ENCODE data around the gene HSCB.

HSCB gene

DNA sequence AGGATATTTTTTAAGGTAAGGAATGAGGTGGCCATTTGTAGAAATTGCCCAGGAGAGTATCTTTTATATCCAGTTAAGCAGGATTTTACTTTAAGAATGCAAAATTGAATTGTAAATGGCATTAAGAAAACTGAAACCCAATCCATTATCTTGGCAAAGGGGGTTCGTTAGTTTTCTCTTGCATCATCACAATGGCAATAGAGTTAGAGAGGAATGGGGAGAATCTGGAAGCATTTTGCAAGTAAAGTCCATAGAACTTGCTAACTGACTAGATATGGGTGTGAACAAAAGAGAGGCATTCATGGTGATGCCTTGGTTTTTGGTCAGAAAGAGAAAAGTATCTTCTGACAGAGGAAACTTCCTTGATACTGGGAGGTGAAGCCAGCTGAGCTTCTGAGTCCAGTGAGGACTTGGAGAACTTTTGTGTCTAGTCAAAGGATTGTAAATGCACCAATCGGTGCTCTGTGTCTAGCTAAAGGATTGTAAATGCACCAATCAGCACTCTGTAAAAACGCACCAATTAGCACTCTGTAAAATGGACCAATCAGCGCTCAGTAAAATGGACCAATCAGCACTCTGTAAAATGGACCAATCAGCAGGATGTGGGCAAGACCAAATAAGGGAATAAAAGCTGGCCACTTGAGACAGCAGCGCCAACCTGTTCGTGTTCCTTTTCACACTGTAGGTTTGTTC is 27.0 kb downstream of the HSCB start:
- H3K27ac ChIP-seq (ENCODE audit: low read depth in 2 of 2, low read length in 2 of 2) = no peak overlapping the region
- no peaks in the 10 kb centered on the region for H3K9me3 ChIP-seq (ENCODE audit: control insufficient read depth in 2 of 2, low read length in 2 of 2)
- H3K9ac ChIP-seq (ENCODE audit: low read depth in 1 of 2, low read length in 2 of 2) = no peak overlapping the region
- H3K4me1 ChIP-seq (ENCODE audit: control insufficient read depth in 2 of 2, insufficient read depth in 2 of 2, low read length in 2 of 2) = peaks cover 3 to 5% of the 10 kb centered on the region in 2 donors
- H3K27me3 ChIP-seq (ENCODE audit: control insufficient read depth in 2 of 2, insufficient read depth in 2 of 2, low read length in 2 of 2) = no peaks in the 10 kb centered on the region
- no peaks in the 10 kb centered on the region for H3K36me3 ChIP-seq (ENCODE audit: control insufficient read depth in 2 of 2, insufficient read depth in 2 of 2, low read length in 2 of 2)
- no peak overlapping the region for H3K4me3 ChIP-seq (ENCODE audit: low read length in 2 of 2)

DNA sequence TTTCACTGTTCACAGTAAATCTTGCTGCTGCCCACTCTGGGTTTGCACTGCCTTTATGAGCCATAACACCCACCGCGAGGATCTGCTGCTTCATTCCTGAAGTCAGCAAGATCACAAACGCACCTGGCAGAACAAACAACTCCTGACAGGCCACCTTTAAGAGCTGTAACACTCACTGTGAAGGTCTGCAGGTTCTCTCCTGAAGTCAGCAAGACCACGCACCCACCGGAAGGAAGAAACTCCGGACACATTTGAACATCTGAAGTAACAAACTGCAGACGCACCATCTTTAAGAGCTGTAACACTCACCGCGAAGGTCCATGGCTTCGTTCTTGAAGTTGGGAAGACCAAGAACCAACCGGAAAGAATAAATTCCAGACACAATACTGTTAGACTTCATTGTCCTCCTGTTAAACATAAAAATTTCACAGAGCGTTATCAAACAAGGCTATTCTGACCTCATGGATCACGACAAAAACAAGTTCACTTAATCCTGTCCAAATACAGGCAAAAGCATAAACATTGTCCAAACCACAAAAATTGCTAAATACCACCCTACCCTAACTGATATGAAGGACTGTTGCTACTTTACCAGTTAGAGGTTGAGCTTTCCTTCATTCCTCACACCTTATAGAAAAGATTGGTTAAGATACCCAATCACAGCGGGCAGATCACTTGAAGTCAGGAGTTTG is 27.7 kb downstream of the HSCB start:
- no peaks in the 10 kb centered on the region for H3K27me3 ChIP-seq (ENCODE audit: control insufficient read depth in 2 of 2, insufficient read depth in 2 of 2, low read length in 2 of 2)
- H3K36me3 ChIP-seq (ENCODE audit: control insufficient read depth in 2 of 2, insufficient read depth in 2 of 2, low read length in 2 of 2) = no peaks in the 10 kb centered on the region
- H3K4me1 ChIP-seq (ENCODE audit: control insufficient read depth in 2 of 2, insufficient read depth in 2 of 2, low read length in 2 of 2) = peaks cover 3 to 9% of the 10 kb centered on the region in 2 donors
- no peak overlapping the region for H3K27ac ChIP-seq (ENCODE audit: low read depth in 2 of 2, low read length in 2 of 2)
- no peaks in the 10 kb centered on the region for H3K9me3 ChIP-seq (ENCODE audit: control insufficient read depth in 2 of 2, low read length in 2 of 2)
- H3K9ac ChIP-seq (ENCODE audit: low read depth in 1 of 2, low read length in 2 of 2) = no peak overlapping the region
- no peak overlapping the region for H3K4me3 ChIP-seq (ENCODE audit: low read length in 2 of 2)

- Histone ChIP-seq H3K9me3 (ENCODE audit: control insufficient read depth in 2 of 2, low read length in 2 of 2) (no peaks in the 10 kb centered on the region), H3K9ac (ENCODE audit: low read depth in 1 of 2, low read length in 2 of 2) (no peak overlapping the region), H3K27me3 (ENCODE audit: control insufficient read depth in 2 of 2, insufficient read depth in 2 of 2, low read length in 2 of 2) (no peaks in the 10 kb centered on the region), H3K27ac (ENCODE audit: low read depth in 2 of 2, low read length in 2 of 2) (no peak overlapping the region), H3K4me3 (ENCODE audit: low read length in 2 of 2) (no peak overlapping the region), H3K4me1 (ENCODE audit: control insufficient read depth in 2 of 2, insufficient read depth in 2 of 2, low read length in 2 of 2) (peaks cover 3 to 12% of the 10 kb centered on the region in 2 donors), H3K36me3 (ENCODE audit: control insufficient read depth in 2 of 2, insufficient read depth in 2 of 2, low read length in 2 of 2) (peaks cover 4% of the 10 kb centered on the region in 2 donors)
Observed at GRCh38 chr22:28771195-28771791, 29.5 kb downstream of the HSCB start.

DNA sequence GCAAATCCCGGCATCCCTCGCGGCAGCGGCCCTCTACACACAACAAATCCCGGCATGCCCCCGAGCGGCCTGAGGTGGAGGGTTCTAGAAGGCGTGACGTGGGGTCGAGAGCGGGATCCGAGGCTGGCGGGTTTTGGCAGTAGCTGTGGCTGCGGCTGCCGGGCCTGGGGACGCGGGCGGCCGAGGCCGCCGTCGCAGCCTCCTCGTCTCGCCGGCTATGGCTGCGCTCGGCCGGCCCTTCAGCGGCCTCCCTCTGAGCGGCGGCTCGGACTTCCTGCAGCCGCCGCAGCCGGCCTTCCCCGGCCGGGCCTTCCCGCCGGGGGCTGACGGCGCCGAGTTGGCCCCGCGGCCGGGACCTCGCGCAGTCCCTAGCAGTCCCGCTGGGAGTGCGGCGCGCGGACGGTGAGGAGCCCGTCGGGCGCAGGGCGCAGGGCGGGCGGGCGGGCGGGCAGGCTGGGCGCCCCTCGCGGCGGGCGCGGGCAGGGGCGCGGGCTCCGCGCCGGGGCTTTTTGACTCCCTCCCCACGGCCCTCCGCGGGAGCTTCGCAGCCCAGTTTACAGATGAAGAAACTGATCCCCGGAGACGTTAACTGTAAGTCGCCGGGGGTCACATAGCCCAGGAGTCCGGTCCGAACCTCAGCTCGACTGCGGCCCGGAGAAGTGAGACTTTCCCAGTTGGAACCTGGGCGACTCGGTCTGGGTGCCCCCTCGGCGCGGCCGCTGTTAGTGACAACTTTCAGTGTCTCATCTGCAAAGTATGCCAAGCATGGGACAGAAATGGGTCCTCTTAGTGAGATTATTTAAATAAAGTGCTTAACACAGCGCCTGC is 31.0 kb downstream of the HSCB start, which contains the start of gene CCDC117:
Gene CCDC117 (plus strand): TSS at position 63 of the 828 bp plus-strand sequence. CDS start 155 bp downstream, at position 218.
- H3K9ac ChIP-seq (ENCODE audit: low read depth in 1 of 2, low read length in 2 of 2) = peak within 1 kb of the TSS; percentile 88 to 98
- peak within 1 kb of the TSS; percentile 91 to 92 for H3K27ac ChIP-seq (ENCODE audit: low read depth in 2 of 2, low read length in 2 of 2)
- H3K36me3 ChIP-seq (ENCODE audit: control insufficient read depth in 2 of 2, insufficient read depth in 2 of 2, low read length in 2 of 2) = peaks cover 4 to 6% of the 10 kb centered on the region in 2 donors
- H3K27me3 ChIP-seq (ENCODE audit: control insufficient read depth in 2 of 2, insufficient read depth in 2 of 2, low read length in 2 of 2) = no peaks in the 10 kb centered on the region
- peaks cover 3 to 12% of the 10 kb centered on the region in 2 donors for H3K4me1 ChIP-seq (ENCODE audit: control insufficient read depth in 2 of 2, insufficient read depth in 2 of 2, low read length in 2 of 2)
- H3K4me3 ChIP-seq (ENCODE audit: low read length in 2 of 2) = peak within 1 kb of the TSS; percentile 92 to 93
- no peaks in the 10 kb centered on the region for H3K9me3 ChIP-seq (ENCODE audit: control insufficient read depth in 2 of 2, low read length in 2 of 2)

DNA sequence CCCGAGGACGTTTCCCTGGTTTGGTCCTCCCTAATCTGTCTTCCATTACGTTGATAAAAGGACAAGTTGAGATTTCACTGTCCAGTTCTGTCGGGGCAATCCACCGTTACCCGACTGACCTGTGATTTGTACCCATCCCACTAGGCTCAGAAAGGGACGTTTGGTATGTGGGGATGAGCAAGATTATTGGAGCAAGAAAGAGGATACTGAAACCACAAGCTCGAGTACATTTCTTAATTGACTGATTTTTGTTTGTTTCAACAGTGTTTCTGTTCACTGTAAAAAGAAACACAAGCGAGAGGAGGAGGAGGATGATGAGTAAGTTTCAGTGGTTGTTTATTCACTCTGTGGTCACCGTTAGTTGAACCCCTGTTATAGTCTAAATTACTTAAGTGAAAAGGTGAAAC is 31.6 kb downstream of the HSCB start:
- H3K27me3 ChIP-seq (ENCODE audit: control insufficient read depth in 2 of 2, insufficient read depth in 2 of 2, low read length in 2 of 2) = no peaks in the 10 kb centered on the region
- H3K9me3 ChIP-seq (ENCODE audit: control insufficient read depth in 2 of 2, low read length in 2 of 2) = no peaks in the 10 kb centered on the region
- peak overlapping the region; percentile 91 to 92 for H3K27ac ChIP-seq (ENCODE audit: low read depth in 2 of 2, low read length in 2 of 2)
- H3K4me1 ChIP-seq (ENCODE audit: control insufficient read depth in 2 of 2, insufficient read depth in 2 of 2, low read length in 2 of 2) = peaks cover 3 to 12% of the 10 kb centered on the region in 2 donors
- peaks cover 4 to 9% of the 10 kb centered on the region in 2 donors for H3K36me3 ChIP-seq (ENCODE audit: control insufficient read depth in 2 of 2, insufficient read depth in 2 of 2, low read length in 2 of 2)
- peak overlapping the region; percentile 73 to 98 for H3K9ac ChIP-seq (ENCODE audit: low read depth in 1 of 2, low read length in 2 of 2)
- H3K4me3 ChIP-seq (ENCODE audit: low read length in 2 of 2) = peak overlapping the region; percentile 92 to 93

- H3K9me3 ChIP-seq (ENCODE audit: control insufficient read depth in 2 of 2, low read length in 2 of 2) = no peaks in the 10 kb centered on the region
- H3K9ac ChIP-seq (ENCODE audit: low read depth in 1 of 2, low read length in 2 of 2) = no peak overlapping the region
- peak overlapping the region in 1 of 2 donors; percentile 0 for H3K4me3 ChIP-seq (ENCODE audit: low read length in 2 of 2)
- no peak overlapping the region for H3K27ac ChIP-seq (ENCODE audit: low read depth in 2 of 2, low read length in 2 of 2)
- no peaks in the 10 kb centered on the region for H3K27me3 ChIP-seq (ENCODE audit: control insufficient read depth in 2 of 2, insufficient read depth in 2 of 2, low read length in 2 of 2)
- peaks cover 4 to 9% of the 10 kb centered on the region in 2 donors for H3K36me3 ChIP-seq (ENCODE audit: control insufficient read depth in 2 of 2, insufficient read depth in 2 of 2, low read length in 2 of 2)
- H3K4me1 ChIP-seq (ENCODE audit: control insufficient read depth in 2 of 2, insufficient read depth in 2 of 2, low read length in 2 of 2) = peaks cover 5 to 12% of the 10 kb centered on the region in 2 donors
Observed at GRCh38 chr22:28774378-28774777, 32.5 kb downstream of the HSCB start.

- H3K4me3 ChIP-seq (ENCODE audit: low read length in 2 of 2) = no peak overlapping the region
- H3K9ac ChIP-seq (ENCODE audit: low read depth in 1 of 2, low read length in 2 of 2) = no peak overlapping the region
- peaks cover 14 to 15% of the 10 kb centered on the region in 2 donors for H3K4me1 ChIP-seq (ENCODE audit: control insufficient read depth in 2 of 2, insufficient read depth in 2 of 2, low read length in 2 of 2)
- no peaks in the 10 kb centered on the region for H3K9me3 ChIP-seq (ENCODE audit: control insufficient read depth in 2 of 2, low read length in 2 of 2)
- no peaks in the 10 kb centered on the region for H3K27me3 ChIP-seq (ENCODE audit: control insufficient read depth in 2 of 2, insufficient read depth in 2 of 2, low read length in 2 of 2)
- H3K36me3 ChIP-seq (ENCODE audit: control insufficient read depth in 2 of 2, insufficient read depth in 2 of 2, low read length in 2 of 2) = peaks cover 17 to 26% of the 10 kb centered on the region in 2 donors
- no peak overlapping the region for H3K27ac ChIP-seq (ENCODE audit: low read depth in 2 of 2, low read length in 2 of 2)
Observed at GRCh38 chr22:28779833-28780232, 38.0 kb downstream of the HSCB start.

DNA sequence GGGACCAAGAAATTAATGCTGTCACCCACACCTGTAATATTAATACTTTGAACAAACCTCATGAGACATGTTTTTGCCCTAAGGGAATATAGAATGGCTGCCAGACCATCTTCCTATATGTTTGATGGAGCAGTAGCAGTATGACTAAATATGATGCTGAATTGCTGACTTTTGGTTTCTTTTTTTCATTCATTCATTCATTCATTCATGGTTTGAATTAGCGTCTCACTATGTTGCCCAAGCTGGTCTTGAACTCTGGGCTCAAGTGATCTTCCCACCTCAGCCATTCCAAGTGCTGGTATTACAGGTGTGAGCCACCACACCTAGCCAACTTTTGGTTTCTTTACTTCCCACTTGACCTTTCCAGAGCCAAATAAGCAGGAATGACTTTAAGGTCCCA is 38.5 kb downstream of the HSCB start:
- Histone ChIP-seq H3K4me1 (ENCODE audit: control insufficient read depth in 2 of 2, insufficient read depth in 2 of 2, low read length in 2 of 2) (peaks cover 17 to 18% of the 10 kb centered on the region in 2 donors), H3K27me3 (ENCODE audit: control insufficient read depth in 2 of 2, insufficient read depth in 2 of 2, low read length in 2 of 2) (no peaks in the 10 kb centered on the region), H3K36me3 (ENCODE audit: control insufficient read depth in 2 of 2, insufficient read depth in 2 of 2, low read length in 2 of 2) (peaks cover 16 to 26% of the 10 kb centered on the region in 2 donors)

DNA sequence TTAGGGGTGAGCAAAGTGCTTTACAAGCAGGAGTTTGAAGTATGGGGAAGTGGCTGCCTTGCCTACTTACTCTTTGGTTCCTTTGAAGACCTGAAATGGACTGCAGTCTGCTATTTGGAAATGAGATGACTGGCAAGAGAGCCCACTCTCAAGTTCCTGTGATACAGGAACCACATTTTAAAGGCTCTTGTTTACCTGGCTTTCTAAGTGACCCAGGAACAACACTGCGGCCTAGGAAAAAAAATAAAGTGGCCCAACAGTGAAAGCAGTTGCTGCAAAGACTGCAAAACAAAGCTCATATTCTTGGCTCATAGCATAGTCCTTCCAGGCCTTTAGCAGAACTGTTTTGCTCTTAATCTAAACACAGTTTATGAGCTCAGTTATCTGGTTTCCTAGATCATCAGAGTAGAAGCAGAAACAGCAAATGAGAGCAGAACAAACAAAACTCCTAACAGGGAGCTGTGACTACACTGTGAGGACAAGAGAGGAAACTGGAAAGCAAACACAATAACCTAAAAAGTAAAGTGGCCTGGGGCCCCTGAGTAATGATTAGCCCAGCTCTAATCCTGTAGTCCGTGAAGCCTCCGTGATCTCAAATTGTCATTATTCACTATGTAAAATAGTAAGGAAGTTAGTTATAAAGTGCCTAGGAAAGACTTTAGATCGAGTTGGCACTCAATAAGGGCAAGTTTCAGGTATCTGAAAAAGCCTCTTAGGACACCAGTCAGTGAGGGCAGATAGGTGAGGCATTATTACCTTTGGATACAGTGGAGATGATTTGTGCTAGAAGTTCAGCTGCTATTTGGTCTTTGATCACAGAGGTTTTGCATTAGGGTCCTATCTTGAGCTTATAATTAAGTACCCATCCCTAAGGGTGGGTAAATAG is 42.2 kb downstream of the HSCB start:
- H3K36me3 ChIP-seq (ENCODE audit: control insufficient read depth in 2 of 2, insufficient read depth in 2 of 2, low read length in 2 of 2) = peaks cover 33 to 38% of the 10 kb centered on the region in 2 donors
- H3K4me1 ChIP-seq (ENCODE audit: control insufficient read depth in 2 of 2, insufficient read depth in 2 of 2, low read length in 2 of 2) = peaks cover 14 to 19% of the 10 kb centered on the region in 2 donors
- H3K9me3 ChIP-seq (ENCODE audit: control insufficient read depth in 2 of 2, low read length in 2 of 2) = no peaks in the 10 kb centered on the region
- peak overlapping the region; percentile 66 to 83 for H3K27ac ChIP-seq (ENCODE audit: low read depth in 2 of 2, low read length in 2 of 2)
- no peaks in the 10 kb centered on the region for H3K27me3 ChIP-seq (ENCODE audit: control insufficient read depth in 2 of 2, insufficient read depth in 2 of 2, low read length in 2 of 2)
- peak overlapping the region; percentile 15 for H3K9ac ChIP-seq (ENCODE audit: low read depth in 1 of 2, low read length in 2 of 2)
- H3K4me3 ChIP-seq (ENCODE audit: low read length in 2 of 2) = no peak overlapping the region

More for the DNA sequence above, 38.5 kb downstream of the HSCB start:
- Histone ChIP-seq H3K9ac (ENCODE audit: low read depth in 1 of 2, low read length in 2 of 2) (no peak overlapping the region), H3K27ac (ENCODE audit: low read depth in 2 of 2, low read length in 2 of 2) (no peak overlapping the region), H3K4me3 (ENCODE audit: low read length in 2 of 2) (no peak overlapping the region), H3K9me3 (ENCODE audit: control insufficient read depth in 2 of 2, low read length in 2 of 2) (no peaks in the 10 kb centered on the region)

Data from mucosa of rectum (tissue), 2 donors.